Upper lobe of left lung (tissue), 4 donors: ENCODE data around the gene SMIM20.

Experiments used
- CTCF ChIP-seq, 6 experiments: fragments of 450-650 bp in 4 of 6; fragments of 200-600 bp in 2 of 6; sonication (generic) in 2 of 6; IDR thresholded peaks; one replicate each; pipeline ENCODE4 v1.5.1; 2016 to 2019; ENCODE audit warnings: antibody characterized with exemption in 6 of 6
- POLR2AphosphoS5 ChIP-seq, 2 donors: sonication (generic); formaldehyde crosslinking; IDR thresholded peaks; one replicate each; pipeline ENCODE4 v1.5.1; 2017; ENCODE audit warnings: antibody characterized with exemption in 2 of 2

GRCh38 chr4:25938787-25939186, 24.8 kb downstream of the SMIM20 start:
- TF ChIP-seq CTCF (IDR thresholded peaks at IDR 0.05) (no peak), POLR2AphosphoS5 (IDR thresholded peaks at IDR 0.05) (peak in 1 of 2 donors; percentile 24)
